Liver (tissue), 9 donors: ENCODE results near the gene DIDO1. TPM values are rescaled to one million over a fixed set of nuclear protein-coding genes. Genes with fewer than 3 reads are reported as not detected.

Experiments
- DNase-seq: peaks from one replicate; pipeline ENCODE4 v3.0.0-alpha.2; 2017; ENCODE audit warnings: low spot score
- H3K27ac ChIP-seq, 2 donors: one replicate each; pipeline ENCODE4 v1.7.0; 2013; ENCODE audit warnings: inconsistent platforms in 2 of 2, low read length in 2 of 2, control low read depth in 1 of 2, low read depth in 1 of 2, mild to moderate bottlenecking in 1 of 2
- H3K27me3 ChIP-seq, 4 donors: one replicate each; pipeline versions ENCODE4 v1.6.1 to v1.7.0; 2013; ENCODE audit warnings: low read length in 3 of 4, inconsistent platforms in 1 of 4, mild to moderate bottlenecking in 1 of 4, moderate library complexity in 1 of 4; ENCODE audit not compliant: control insufficient read depth in 4 of 4, insufficient read depth in 4 of 4
- H3K36me3 ChIP-seq, 4 donors: one replicate each; pipeline versions ENCODE4 v1.6.1 to v1.7.0; 2013; ENCODE audit warnings: low read length in 3 of 4, mild to moderate bottlenecking in 3 of 4, low read depth in 1 of 4, moderate library complexity in 1 of 4; ENCODE audit not compliant: control insufficient read depth in 4 of 4, insufficient read depth in 3 of 4
- H3K4me1 ChIP-seq, 4 donors: one replicate each; pipeline versions ENCODE4 v1.6.1 to v1.7.0; 2013; ENCODE audit warnings: low read length in 3 of 4, mild to moderate bottlenecking in 3 of 4, moderate library complexity in 1 of 4; ENCODE audit not compliant: control insufficient read depth in 4 of 4, insufficient read depth in 4 of 4
- H3K4me3 ChIP-seq, 3 donors: one replicate each; pipeline versions ENCODE4 v1.6.1 to v1.7.0; 2013; ENCODE audit warnings: low read length in 3 of 3, control low read depth in 1 of 3, low read depth in 1 of 3, mild to moderate bottlenecking in 1 of 3
- H3K9ac ChIP-seq, 2 donors: one replicate each; pipeline ENCODE4 v1.7.0; 2013; ENCODE audit warnings: low read length in 2 of 2, mild to moderate bottlenecking in 2 of 2, moderate library complexity in 2 of 2, control low read depth in 1 of 2, low read depth in 1 of 2
- H3K9me3 ChIP-seq, 4 donors: one replicate each; pipeline versions ENCODE4 v1.6.1 to v1.7.0; 2013; ENCODE audit warnings: low read length in 3 of 4; ENCODE audit not compliant: control insufficient read depth in 4 of 4
- EGR1 ChIP-seq, 2 donors: IDR thresholded peaks; 2 replicates each; pipeline ENCODE4 v1.6.1; 2016 to 2018; ENCODE audit warnings: antibody characterized with exemption in 2 of 2, low read depth in 2 of 2
- FOXA1 ChIP-seq: IDR thresholded peaks from 2 replicates; pipeline ENCODE4 v1.6.1; 2016; ENCODE audit warnings: antibody characterized with exemption
- FOXA2 ChIP-seq: IDR thresholded peaks from 2 replicates; pipeline ENCODE4 v1.6.1; 2016; ENCODE audit warnings: antibody characterized with exemption
- HNF4A ChIP-seq, 2 donors: conservative IDR thresholded peaks; 2 replicates each; pipeline ENCODE4 v1.6.1; 2016; ENCODE audit warnings: antibody characterized with exemption in 2 of 2, mild to moderate bottlenecking in 2 of 2
- HNF4G ChIP-seq: IDR thresholded peaks from 2 replicates; pipeline ENCODE4 v1.6.1; 2016; ENCODE audit warnings: antibody characterized with exemption
- JUND ChIP-seq, 2 donors: IDR thresholded peaks; 2 replicates each; pipeline ENCODE4 v1.6.1; 2016; ENCODE audit warnings: antibody characterized with exemption in 2 of 2
- NR2F2 ChIP-seq: IDR thresholded peaks from 2 replicates; pipeline ENCODE4 v1.6.1; 2016; ENCODE audit warnings: antibody characterized with exemption
- RAD21 ChIP-seq, 2 donors: IDR thresholded peaks; 2 replicates each; pipeline ENCODE4 v1.6.1; 2016; ENCODE audit warnings: antibody characterized with exemption in 2 of 2, mild to moderate bottlenecking in 2 of 2
- RXRA ChIP-seq, 2 donors: IDR thresholded peaks; 2 replicates each; pipeline ENCODE4 v1.6.1; 2017 to 2018; ENCODE audit warnings: antibody characterized with exemption in 2 of 2, mild to moderate bottlenecking in 1 of 2
- SP1 ChIP-seq: IDR thresholded peaks from 2 replicates; pipeline ENCODE4 v1.6.1; 2018; ENCODE audit warnings: antibody characterized with exemption, mild to moderate bottlenecking
- TAF1 ChIP-seq: conservative IDR thresholded peaks from 2 replicates; pipeline ENCODE4 v1.6.1; 2016; ENCODE audit warnings: antibody characterized with exemption, mild to moderate bottlenecking
- YY1 ChIP-seq: IDR thresholded peaks from 2 replicates; pipeline ENCODE4 v1.6.1; 2016; ENCODE audit warnings: antibody characterized with exemption, mild to moderate bottlenecking
- WGBS: extraction: QIAGEN DNeasy Blood & Tissue Kit; methylation state at CpG from one replicate; pipeline ENCODE4 v1.1.7; 2013; 5-methylcytosine and 5-hydroxymethylcytosine counted together
- polyA plus RNA-seq, 2 donors: library from polyadenylated mRNA; stranded (reverse) in 1 of 2; unstranded in 1 of 2; fragments of 200-250 nt in 1 of 2; fragments of >200 nt in 1 of 2; fragmentation: Nextera tagmentation in 1 of 2; extraction: Ambion mirVana in 1 of 2; gene quantifications; one replicate each; pipeline versions ENCODE4 v1.2.1 to v1.2.3, GENCODE V29; 2013 to 2015
- total RNA-seq, 2 donors: library from RNA; depleted of rRNA; stranded (reverse); fragments of >200 nt; gene quantifications; one replicate each; pipeline ENCODE4 v1.2.3, GENCODE V29; 2014
- TF ChIP-seq, protein P1 (sequence below): IDR thresholded peaks from 2 replicates; pipeline ENCODE4 v1.6.1; 2016; ENCODE audit warnings: antibody characterized with exemption
- TF ChIP-seq, protein P2 (sequence below): IDR thresholded peaks from 2 replicates; pipeline ENCODE4 v1.6.1; 2016; ENCODE audit warnings: antibody characterized with exemption
- TF ChIP-seq, protein P3 (sequence below): fragments of 150-350 bp; IDR thresholded peaks from 2 replicates; pipeline ENCODE4 v1.5.1; 2017; ENCODE audit warnings: improper control_type of control experiment, low read depth, low read length; ENCODE audit not compliant: missing input control
- TF ChIP-seq, protein P4 (sequence below): IDR thresholded peaks from 2 replicates; pipeline ENCODE4 v1.6.1; 2016; ENCODE audit warnings: antibody characterized with exemption, mild to moderate bottlenecking
- TF ChIP-seq, protein P5 (sequence below): IDR thresholded peaks from 2 replicates; pipeline ENCODE4 v1.6.1; 2016; ENCODE audit warnings: antibody characterized with exemption
- donor health status: healthy.
- donor health status: healthy.
- donor health status: healthy.
- donor health status: healthy.
- donor health status: healthy.

Gene DIDO1
- total and polyA plus RNA-seq, 4 donors, result 10.1 to 43.1 (median 17.4) TPM

DNA sequence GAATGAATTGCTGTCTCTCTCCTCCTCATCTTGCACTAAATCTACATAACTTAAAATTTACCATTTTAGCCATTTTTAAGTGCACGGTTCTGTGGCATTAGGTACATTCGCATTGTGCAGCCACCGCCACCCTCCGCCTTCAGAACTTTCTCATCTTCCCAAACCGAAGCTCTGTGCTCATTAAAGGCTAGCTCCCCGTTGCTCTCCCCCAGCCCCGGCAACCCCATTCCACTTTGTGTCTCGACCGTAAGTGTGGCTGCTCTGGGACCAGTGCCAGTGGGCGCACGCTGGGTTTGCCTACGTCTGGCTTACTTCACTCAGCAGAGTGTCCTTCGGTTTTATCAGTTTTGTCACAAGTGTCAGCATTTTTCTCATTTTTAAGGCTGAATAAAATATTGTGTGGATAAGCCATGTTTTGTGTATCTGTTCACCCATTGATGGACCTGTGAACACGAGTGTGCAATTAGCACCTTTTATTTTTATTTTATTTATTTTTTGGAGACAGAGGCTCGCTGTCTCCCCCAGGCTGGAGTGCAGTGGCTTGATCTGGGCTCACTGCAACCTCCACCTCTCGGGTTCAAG lies 43.0 kb upstream of the DIDO1 start:
- H3K4me1 ChIP-seq, result peaks cover 5 to 20% (median 10%) of the 10 kb centered on the region in 4 donors
- WGBS, result 37% methylated on average over 16 of the region's 16 CpGs
- peaks cover 0 to 5% (median 3%) of the 10 kb centered on the region in 4 donors for H3K27me3 ChIP-seq
- no peak for DNase-seq
- peaks cover 13 to 22% (median 13%) of the 10 kb centered on the region in 4 donors for H3K36me3 ChIP-seq
- no peaks in the 10 kb centered on the region for H3K9me3 ChIP-seq
- no peak overlapping the region for H3K4me3 ChIP-seq
- H3K27ac ChIP-seq, result peak overlapping the region in 1 of 2 donors; percentile 36
- H3K9ac ChIP-seq, result no peak overlapping the region
- TF ChIP-seq, protein P1, sequence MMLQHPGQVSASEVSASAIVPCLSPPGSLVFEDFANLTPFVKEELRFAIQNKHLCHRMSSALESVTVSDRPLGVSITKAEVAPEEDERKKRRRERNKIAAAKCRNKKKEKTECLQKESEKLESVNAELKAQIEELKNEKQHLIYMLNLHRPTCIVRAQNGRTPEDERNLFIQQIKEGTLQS, result no peak
- TF ChIP-seq RAD21 (IDR thresholded peaks at IDR 0.05), result no peak
- TF ChIP-seq, protein P2, sequence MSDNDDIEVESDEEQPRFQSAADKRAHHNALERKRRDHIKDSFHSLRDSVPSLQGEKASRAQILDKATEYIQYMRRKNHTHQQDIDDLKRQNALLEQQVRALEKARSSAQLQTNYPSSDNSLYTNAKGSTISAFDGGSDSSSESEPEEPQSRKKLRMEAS, result no peak
- TF ChIP-seq HNF4G, result no peak
- no peak for TF ChIP-seq FOXA2
- TF ChIP-seq NR2F2, result no peak
- TF ChIP-seq, protein P3, sequence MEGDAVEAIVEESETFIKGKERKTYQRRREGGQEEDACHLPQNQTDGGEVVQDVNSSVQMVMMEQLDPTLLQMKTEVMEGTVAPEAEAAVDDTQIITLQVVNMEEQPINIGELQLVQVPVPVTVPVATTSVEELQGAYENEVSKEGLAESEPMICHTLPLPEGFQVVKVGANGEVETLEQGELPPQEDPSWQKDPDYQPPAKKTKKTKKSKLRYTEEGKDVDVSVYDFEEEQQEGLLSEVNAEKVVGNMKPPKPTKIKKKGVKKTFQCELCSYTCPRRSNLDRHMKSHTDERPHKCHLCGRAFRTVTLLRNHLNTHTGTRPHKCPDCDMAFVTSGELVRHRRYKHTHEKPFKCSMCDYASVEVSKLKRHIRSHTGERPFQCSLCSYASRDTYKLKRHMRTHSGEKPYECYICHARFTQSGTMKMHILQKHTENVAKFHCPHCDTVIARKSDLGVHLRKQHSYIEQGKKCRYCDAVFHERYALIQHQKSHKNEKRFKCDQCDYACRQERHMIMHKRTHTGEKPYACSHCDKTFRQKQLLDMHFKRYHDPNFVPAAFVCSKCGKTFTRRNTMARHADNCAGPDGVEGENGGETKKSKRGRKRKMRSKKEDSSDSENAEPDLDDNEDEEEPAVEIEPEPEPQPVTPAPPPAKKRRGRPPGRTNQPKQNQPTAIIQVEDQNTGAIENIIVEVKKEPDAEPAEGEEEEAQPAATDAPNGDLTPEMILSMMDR, result no peak
- TF ChIP-seq, protein P4, sequence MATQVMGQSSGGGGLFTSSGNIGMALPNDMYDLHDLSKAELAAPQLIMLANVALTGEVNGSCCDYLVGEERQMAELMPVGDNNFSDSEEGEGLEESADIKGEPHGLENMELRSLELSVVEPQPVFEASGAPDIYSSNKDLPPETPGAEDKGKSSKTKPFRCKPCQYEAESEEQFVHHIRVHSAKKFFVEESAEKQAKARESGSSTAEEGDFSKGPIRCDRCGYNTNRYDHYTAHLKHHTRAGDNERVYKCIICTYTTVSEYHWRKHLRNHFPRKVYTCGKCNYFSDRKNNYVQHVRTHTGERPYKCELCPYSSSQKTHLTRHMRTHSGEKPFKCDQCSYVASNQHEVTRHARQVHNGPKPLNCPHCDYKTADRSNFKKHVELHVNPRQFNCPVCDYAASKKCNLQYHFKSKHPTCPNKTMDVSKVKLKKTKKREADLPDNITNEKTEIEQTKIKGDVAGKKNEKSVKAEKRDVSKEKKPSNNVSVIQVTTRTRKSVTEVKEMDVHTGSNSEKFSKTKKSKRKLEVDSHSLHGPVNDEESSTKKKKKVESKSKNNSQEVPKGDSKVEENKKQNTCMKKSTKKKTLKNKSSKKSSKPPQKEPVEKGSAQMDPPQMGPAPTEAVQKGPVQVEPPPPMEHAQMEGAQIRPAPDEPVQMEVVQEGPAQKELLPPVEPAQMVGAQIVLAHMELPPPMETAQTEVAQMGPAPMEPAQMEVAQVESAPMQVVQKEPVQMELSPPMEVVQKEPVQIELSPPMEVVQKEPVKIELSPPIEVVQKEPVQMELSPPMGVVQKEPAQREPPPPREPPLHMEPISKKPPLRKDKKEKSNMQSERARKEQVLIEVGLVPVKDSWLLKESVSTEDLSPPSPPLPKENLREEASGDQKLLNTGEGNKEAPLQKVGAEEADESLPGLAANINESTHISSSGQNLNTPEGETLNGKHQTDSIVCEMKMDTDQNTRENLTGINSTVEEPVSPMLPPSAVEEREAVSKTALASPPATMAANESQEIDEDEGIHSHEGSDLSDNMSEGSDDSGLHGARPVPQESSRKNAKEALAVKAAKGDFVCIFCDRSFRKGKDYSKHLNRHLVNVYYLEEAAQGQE, result no peak
- TF ChIP-seq EGR1 (IDR thresholded peaks at IDR 0.05; ENCODE audit: low read depth in 2 of 2), result no peak
- no peak for TF ChIP-seq YY1
- TF ChIP-seq HNF4A (conservative IDR thresholded peaks at IDR 0.05), result no peak
- TF ChIP-seq JUND (IDR thresholded peaks at IDR 0.05), result no peak
- TF ChIP-seq TAF1, result no peak
- no peak for TF ChIP-seq RXRA (IDR thresholded peaks at IDR 0.05)
- TF ChIP-seq, protein P5, sequence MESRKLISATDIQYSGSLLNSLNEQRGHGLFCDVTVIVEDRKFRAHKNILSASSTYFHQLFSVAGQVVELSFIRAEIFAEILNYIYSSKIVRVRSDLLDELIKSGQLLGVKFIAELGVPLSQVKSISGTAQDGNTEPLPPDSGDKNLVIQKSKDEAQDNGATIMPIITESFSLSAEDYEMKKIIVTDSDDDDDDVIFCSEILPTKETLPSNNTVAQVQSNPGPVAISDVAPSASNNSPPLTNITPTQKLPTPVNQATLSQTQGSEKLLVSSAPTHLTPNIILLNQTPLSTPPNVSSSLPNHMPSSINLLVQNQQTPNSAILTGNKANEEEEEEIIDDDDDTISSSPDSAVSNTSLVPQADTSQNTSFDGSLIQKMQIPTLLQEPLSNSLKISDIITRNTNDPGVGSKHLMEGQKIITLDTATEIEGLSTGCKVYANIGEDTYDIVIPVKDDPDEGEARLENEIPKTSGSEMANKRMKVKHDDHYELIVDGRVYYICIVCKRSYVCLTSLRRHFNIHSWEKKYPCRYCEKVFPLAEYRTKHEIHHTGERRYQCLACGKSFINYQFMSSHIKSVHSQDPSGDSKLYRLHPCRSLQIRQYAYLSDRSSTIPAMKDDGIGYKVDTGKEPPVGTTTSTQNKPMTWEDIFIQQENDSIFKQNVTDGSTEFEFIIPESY, result no peak
- no peak for TF ChIP-seq SP1
- no peak for TF ChIP-seq FOXA1
